ENCODE measurements around the gene TNFRSF4.

The TNFRSF4 gene

DNA sequence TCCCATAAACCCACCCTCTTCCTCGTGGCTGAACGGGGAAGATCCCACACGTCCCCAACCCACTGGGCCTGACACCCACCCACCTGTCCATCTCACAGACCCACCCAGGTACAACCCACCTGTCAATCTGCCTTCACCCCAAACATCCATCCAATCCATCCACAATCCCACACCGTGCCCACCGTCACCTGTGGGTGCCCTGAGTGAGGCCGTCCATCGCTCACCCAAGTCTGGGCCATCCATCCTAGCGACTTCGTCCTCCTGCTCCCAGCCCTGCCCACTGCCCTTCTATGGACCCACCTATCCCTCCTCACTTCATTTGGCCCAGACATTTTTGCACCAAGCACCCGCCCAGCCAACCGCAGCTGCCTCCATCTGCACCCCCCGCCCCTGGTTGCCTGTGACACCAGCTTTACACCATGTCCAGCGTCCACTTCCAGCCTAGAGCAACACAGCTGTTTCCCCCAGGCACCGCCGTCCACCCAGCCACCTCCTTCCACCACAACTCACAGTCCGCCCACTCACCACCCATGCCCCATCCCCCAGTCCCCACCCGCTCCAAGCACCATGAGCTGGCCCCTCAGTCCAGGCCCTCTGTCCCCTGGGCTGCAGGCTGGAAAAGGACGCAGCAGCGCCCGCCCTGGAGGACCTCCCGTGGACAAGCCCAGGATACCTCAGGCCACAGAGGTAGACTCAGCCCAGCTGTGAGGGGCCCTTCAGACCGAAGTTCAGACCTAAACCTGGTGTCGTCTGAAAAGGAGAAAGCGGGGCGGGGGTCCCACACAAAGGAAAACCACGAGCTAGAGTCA is 32.6 kb downstream of the TNFRSF4 start:
- H3K4me3 ChIP-seq (ENCODE audit: low read depth, low read length) = no peak overlapping the region
- TF ChIP-seq MYC (IDR thresholded peaks at IDR 0.05; ENCODE audit: low read depth, low read length) (no peak), POLR2A (IDR thresholded peaks at IDR 0.05; ENCODE audit: extremely low read depth, insufficient read length) (no peak)
- TF ChIP-seq, protein P1, sequence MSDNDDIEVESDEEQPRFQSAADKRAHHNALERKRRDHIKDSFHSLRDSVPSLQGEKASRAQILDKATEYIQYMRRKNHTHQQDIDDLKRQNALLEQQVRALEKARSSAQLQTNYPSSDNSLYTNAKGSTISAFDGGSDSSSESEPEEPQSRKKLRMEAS (IDR thresholded peaks at IDR 0.05; ENCODE audit: low read depth, low read length) = no peak
- TF ChIP-seq, protein P2, sequence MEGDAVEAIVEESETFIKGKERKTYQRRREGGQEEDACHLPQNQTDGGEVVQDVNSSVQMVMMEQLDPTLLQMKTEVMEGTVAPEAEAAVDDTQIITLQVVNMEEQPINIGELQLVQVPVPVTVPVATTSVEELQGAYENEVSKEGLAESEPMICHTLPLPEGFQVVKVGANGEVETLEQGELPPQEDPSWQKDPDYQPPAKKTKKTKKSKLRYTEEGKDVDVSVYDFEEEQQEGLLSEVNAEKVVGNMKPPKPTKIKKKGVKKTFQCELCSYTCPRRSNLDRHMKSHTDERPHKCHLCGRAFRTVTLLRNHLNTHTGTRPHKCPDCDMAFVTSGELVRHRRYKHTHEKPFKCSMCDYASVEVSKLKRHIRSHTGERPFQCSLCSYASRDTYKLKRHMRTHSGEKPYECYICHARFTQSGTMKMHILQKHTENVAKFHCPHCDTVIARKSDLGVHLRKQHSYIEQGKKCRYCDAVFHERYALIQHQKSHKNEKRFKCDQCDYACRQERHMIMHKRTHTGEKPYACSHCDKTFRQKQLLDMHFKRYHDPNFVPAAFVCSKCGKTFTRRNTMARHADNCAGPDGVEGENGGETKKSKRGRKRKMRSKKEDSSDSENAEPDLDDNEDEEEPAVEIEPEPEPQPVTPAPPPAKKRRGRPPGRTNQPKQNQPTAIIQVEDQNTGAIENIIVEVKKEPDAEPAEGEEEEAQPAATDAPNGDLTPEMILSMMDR (IDR thresholded peaks at IDR 0.05; ENCODE audit: low read depth, low read length) = no peak
- no peak for DNase-seq (ENCODE audit: low read depth)

GRCh38 chr1:1179983-1180861 is 33.7 kb downstream of the TNFRSF4 start:
- no peak for DNase-seq (ENCODE audit: low read depth)
- no peak overlapping the region for H3K4me3 ChIP-seq (ENCODE audit: low read depth, low read length)
- TF ChIP-seq POLR2A (IDR thresholded peaks at IDR 0.05; ENCODE audit: extremely low read depth, insufficient read length) = no peak
- TF ChIP-seq, protein P2 (IDR thresholded peaks at IDR 0.05; ENCODE audit: low read depth, low read length) = no peak
- TF ChIP-seq, protein P1 (IDR thresholded peaks at IDR 0.05; ENCODE audit: low read depth, low read length) = no peak
- no peak for TF ChIP-seq MYC (IDR thresholded peaks at IDR 0.05; ENCODE audit: low read depth, low read length)

DNA sequence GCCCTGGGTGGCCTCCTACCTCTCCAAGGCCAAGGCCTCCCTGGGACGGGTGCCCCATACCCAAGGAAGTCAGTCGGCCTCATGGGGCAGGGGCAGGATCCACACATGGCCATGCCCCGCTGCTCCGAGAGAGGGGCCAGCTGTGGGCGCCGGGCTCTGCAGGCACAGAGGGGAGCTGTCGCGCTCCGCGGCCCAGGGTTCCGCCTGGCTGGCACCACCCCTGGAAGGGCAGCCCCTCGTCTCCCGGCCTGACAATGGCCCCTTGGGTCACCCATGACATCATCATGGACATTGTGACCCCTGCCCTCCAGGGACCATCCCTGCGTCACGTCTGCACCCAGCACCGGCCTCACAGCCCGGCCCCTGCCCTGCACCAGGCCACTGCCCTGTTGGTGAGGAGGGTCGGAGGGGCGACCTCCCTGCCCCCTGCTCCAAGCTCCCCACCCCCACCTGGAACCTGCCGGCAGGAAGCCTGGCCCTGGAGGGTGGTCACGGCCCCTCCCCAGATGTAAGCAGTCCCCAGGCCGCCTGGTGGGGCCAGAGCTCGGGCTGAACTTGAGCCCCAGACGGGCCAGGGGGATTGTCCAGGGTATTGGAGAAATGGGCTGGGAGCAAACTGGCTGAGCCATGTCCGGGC is 34.5 kb downstream of the TNFRSF4 start:
- H3K4me3 ChIP-seq (ENCODE audit: low read depth, low read length) = no peak overlapping the region
- no peak for DNase-seq (ENCODE audit: low read depth)
- TF ChIP-seq, protein P2 (IDR thresholded peaks at IDR 0.05; ENCODE audit: low read depth, low read length) = no peak
- TF ChIP-seq, protein P1 (IDR thresholded peaks at IDR 0.05; ENCODE audit: low read depth, low read length) = no peak
- TF ChIP-seq MYC (IDR thresholded peaks at IDR 0.05; ENCODE audit: low read depth, low read length) (no peak), POLR2A (IDR thresholded peaks at IDR 0.05; ENCODE audit: extremely low read depth, insufficient read length) (no peak)

GRCh38 chr1:1178794-1179331 is 35.1 kb downstream of the TNFRSF4 start:
- TF ChIP-seq POLR2A (IDR thresholded peaks at IDR 0.05; ENCODE audit: extremely low read depth, insufficient read length) (no peak), MYC (IDR thresholded peaks at IDR 0.05; ENCODE audit: low read depth, low read length) (no peak)
- TF ChIP-seq, protein P1 (IDR thresholded peaks at IDR 0.05; ENCODE audit: low read depth, low read length) = no peak
- TF ChIP-seq, protein P2 (IDR thresholded peaks at IDR 0.05; ENCODE audit: low read depth, low read length) = no peak
- H3K4me3 ChIP-seq (ENCODE audit: low read depth, low read length) = no peak overlapping the region
- no peak for DNase-seq (ENCODE audit: low read depth)

DNA sequence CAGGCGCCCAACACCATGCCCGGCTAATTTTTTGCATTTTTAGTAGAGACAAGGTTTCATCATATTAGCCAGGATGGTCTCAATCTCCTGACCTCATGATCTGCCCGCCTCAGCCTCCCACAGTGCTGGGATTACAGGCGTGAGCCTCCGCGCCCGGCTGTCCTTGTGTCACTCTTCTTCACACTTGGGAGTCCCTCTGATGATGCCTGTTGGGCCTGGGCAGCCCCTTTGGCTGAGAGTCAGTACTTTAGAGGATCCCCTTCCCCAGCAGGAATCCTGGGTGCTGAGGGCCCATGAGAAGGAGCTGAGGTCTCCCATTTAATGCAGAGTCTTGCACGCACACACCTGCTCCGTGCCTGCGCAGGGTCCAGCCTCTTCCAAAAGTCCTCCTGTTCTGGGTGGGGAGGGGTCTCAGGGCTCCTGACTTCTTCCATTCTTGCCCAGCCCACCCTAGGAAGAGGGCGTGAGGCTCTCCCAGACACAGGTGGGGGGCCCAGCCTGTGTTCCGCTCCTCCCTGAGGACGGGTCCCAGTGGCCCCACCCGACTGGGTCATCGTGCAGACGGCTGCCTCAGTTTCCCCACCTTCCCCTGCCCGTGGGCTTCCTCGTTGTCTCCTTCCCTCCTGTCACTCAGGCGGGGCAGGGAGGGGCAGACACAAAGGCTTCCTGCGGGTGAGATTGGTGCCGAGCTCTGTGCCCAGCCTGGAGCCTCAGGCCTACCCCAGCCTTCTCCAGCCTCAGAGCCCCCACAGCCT is 36.3 kb downstream of the TNFRSF4 start:
- no peak for DNase-seq (ENCODE audit: low read depth)
- H3K4me3 ChIP-seq (ENCODE audit: low read depth, low read length) = no peak overlapping the region
- TF ChIP-seq MYC (IDR thresholded peaks at IDR 0.05; ENCODE audit: low read depth, low read length) (no peak), POLR2A (IDR thresholded peaks at IDR 0.05; ENCODE audit: extremely low read depth, insufficient read length) (no peak)
- TF ChIP-seq, protein P1 (IDR thresholded peaks at IDR 0.05; ENCODE audit: low read depth, low read length) = no peak
- TF ChIP-seq, protein P2 (IDR thresholded peaks at IDR 0.05; ENCODE audit: low read depth, low read length) = no peak

Measured in NB4 (cell line).